Transverse colon (tissue), 4 donors: ENCODE data around the gene TWIST2.

Experiments used
- POLR2A ChIP-seq: fragments of 450-650 bp; IDR thresholded peaks from one replicate; pipeline ENCODE4 v1.6.1; 2016; ENCODE audit warnings: antibody characterized with exemption, mild to moderate bottlenecking, moderate library complexity
- POLR2AphosphoS5 ChIP-seq, 3 donors: sonication (generic); formaldehyde crosslinking; IDR thresholded peaks; one replicate each; pipeline ENCODE4 v1.6.1; 2016; ENCODE audit warnings: antibody characterized with exemption in 3 of 3
- TF ChIP-seq, protein P1 (sequence below), 5 experiments: fragments of 200-600 bp in 3 of 5; fragments of 450-650 bp in 2 of 5; sonication (generic) in 3 of 5; IDR thresholded peaks; 1 replicate in 2 of 5; 2 replicates in 3 of 5; pipeline ENCODE4 v1.5.1; 2016 to 2017; ENCODE audit warnings: antibody characterized with exemption in 5 of 5, inconsistent platforms in 3 of 5, mild to moderate bottlenecking in 2 of 5, moderate library complexity in 1 of 5

GRCh38 chr2:238821944-238822670 lies 25.8 kb upstream of the TWIST2 start:
- TF ChIP-seq, protein P1, sequence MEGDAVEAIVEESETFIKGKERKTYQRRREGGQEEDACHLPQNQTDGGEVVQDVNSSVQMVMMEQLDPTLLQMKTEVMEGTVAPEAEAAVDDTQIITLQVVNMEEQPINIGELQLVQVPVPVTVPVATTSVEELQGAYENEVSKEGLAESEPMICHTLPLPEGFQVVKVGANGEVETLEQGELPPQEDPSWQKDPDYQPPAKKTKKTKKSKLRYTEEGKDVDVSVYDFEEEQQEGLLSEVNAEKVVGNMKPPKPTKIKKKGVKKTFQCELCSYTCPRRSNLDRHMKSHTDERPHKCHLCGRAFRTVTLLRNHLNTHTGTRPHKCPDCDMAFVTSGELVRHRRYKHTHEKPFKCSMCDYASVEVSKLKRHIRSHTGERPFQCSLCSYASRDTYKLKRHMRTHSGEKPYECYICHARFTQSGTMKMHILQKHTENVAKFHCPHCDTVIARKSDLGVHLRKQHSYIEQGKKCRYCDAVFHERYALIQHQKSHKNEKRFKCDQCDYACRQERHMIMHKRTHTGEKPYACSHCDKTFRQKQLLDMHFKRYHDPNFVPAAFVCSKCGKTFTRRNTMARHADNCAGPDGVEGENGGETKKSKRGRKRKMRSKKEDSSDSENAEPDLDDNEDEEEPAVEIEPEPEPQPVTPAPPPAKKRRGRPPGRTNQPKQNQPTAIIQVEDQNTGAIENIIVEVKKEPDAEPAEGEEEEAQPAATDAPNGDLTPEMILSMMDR (IDR thresholded peaks at IDR 0.05): no peak
- TF ChIP-seq POLR2A (no peak), POLR2AphosphoS5 (IDR thresholded peaks at IDR 0.05) (no peak)
